Measurements from ENCODE around the gene FABP7. TPM values are rescaled to one million over a fixed set of nuclear protein-coding genes. Genes with fewer than 3 reads are reported as not detected.

The FABP7 gene
- total and polyA plus RNA-seq, 4 donors = 0.03 to 10.4 TPM; not detected in 2

DNA sequence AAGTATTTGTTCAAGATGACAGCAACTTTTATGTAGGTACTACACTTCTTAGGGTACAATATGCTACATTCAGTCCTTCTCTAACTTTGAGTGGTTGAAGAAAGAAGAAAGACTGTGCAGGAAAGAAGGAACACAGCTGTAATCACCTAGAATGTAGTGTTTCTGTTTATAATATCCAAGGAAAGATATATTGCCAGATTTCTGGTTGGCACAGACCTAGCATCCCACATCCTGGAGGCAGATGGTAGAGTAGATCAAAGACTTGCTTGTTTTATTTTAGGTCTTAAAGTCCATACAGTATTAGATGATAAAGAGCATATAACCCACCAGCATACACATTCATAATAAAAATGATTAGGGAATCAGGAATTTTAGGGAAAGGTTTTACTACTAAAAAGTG lies 13.3 kb upstream of the FABP7 start:
- TF ChIP-seq, protein P1, sequence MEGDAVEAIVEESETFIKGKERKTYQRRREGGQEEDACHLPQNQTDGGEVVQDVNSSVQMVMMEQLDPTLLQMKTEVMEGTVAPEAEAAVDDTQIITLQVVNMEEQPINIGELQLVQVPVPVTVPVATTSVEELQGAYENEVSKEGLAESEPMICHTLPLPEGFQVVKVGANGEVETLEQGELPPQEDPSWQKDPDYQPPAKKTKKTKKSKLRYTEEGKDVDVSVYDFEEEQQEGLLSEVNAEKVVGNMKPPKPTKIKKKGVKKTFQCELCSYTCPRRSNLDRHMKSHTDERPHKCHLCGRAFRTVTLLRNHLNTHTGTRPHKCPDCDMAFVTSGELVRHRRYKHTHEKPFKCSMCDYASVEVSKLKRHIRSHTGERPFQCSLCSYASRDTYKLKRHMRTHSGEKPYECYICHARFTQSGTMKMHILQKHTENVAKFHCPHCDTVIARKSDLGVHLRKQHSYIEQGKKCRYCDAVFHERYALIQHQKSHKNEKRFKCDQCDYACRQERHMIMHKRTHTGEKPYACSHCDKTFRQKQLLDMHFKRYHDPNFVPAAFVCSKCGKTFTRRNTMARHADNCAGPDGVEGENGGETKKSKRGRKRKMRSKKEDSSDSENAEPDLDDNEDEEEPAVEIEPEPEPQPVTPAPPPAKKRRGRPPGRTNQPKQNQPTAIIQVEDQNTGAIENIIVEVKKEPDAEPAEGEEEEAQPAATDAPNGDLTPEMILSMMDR (IDR thresholded peaks at IDR 0.05; ENCODE audit: control extremely low read depth, extremely low read depth) = no peak
- Histone ChIP-seq H3K36me3 (ENCODE audit: control insufficient read depth in 4 of 4, insufficient read depth in 4 of 4, low read length in 4 of 4) (no peaks in the 10 kb centered on the region), H3K9me3 (ENCODE audit: control insufficient read depth in 4 of 4, insufficient read depth in 3 of 4, low read length in 3 of 4) (no peaks in the 10 kb centered on the region), H3K4me3 (no peak overlapping the region), H3K9ac (ENCODE audit: insufficient read depth in 1 of 2, low read length in 2 of 2) (no peak overlapping the region), H3K27ac (ENCODE audit: low read depth in 1 of 2, low read length in 1 of 2) (no peak overlapping the region), H3K4me1 (ENCODE audit: control insufficient read depth in 5 of 5, insufficient read depth in 5 of 5, low read length in 5 of 5) (peaks cover 0 to 8% (median 0%) of the 10 kb centered on the region in 5 donors), H3K27me3 (ENCODE audit: control insufficient read depth in 3 of 3, insufficient read depth in 3 of 3, low read length in 2 of 3) (no peaks in the 10 kb centered on the region)
- DNase-seq (no peak), ATAC-seq (ENCODE audit: insufficient read depth, low FRiP score) (no peak)

DNA sequence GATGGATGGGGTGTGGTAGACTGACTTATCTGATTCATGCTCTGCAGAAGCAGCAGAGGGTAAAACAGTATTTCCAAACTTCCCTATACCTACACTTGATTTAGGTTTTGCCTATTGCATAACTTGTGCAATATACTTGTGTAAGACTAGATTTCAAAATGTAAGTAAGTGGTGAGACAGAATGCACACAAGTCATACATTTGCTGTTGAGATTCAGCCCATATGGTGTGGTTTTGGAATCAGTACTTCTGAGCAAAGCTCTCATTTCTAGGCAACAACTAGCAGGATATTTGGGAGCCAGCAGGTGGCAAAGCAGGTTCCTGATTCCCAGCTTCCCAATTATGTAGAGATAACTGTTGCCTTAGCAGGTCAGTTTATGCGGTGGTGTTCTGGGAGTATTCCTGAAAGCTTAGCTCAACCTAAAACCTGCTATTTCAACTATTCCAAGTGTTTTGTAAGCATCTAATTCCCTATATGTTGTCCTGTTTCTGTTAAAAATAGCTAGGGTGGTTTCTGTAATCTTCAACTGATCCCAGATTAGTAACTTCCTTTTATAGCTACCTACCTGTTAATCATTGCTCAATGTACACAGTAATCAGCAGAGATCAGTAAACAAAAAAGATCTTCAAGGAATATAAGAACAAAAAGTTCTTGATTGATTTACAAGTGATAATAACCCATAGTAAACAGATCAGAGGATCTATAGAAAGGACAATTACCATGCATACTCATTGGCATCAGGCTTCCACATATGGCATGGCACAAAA lies 8.5 kb upstream of the FABP7 start:
- no peak for ATAC-seq (ENCODE audit: insufficient read depth, low FRiP score)

DNA sequence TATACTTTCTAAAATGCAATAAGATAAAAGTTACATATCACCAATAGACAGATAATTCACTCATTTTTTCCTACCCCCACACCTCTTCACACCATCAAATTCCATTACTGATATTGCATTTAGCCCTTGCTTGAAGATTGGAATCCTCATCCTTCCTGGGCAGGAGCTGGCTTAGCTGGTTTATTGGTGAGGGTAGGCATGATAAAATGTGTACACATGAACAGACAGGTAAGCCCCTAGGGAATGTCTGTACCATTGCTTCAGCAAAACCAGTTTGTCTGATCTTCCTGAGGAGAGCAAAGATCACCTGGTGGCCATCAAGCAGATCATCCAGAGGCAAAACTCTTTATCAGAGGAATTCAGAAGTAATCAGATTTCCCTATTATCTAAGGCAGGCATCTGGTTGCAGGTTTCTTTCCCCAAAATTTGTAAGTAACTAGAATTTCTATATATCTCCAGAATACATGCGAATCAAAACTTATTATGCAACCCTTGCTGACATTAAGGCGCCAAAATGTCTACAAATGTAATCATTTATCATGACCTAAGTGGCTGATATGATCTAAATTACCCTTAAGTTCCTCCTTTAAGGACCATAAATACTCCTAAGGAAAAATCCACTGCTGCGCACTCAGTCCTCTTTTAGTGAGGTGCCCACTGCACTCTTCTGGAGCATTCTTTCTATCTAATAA lies 6.6 kb upstream of the FABP7 start:
- Histone ChIP-seq H3K36me3 (ENCODE audit: control insufficient read depth in 4 of 4, insufficient read depth in 4 of 4, low read length in 4 of 4) (no peaks in the 10 kb centered on the region), H3K9ac (ENCODE audit: insufficient read depth in 1 of 2, low read length in 2 of 2) (no peak overlapping the region), H3K9me3 (ENCODE audit: control insufficient read depth in 4 of 4, insufficient read depth in 3 of 4, low read length in 3 of 4) (no peaks in the 10 kb centered on the region), H3K4me1 (ENCODE audit: control insufficient read depth in 5 of 5, insufficient read depth in 5 of 5, low read length in 5 of 5) (peaks cover 0 to 8% (median 0%) of the 10 kb centered on the region in 5 donors), H3K27ac (ENCODE audit: low read depth in 1 of 2, low read length in 1 of 2) (no peak overlapping the region), H3K4me3 (no peak overlapping the region), H3K27me3 (ENCODE audit: control insufficient read depth in 3 of 3, insufficient read depth in 3 of 3, low read length in 2 of 3) (no peaks in the 10 kb centered on the region)
- ATAC-seq (ENCODE audit: insufficient read depth, low FRiP score) (no peak), DNase-seq (no peak)
- WGBS, 2 donors = 73 to 82% methylated on average over 3 of the region's 3 CpGs
- TF ChIP-seq, protein P1 (IDR thresholded peaks at IDR 0.05; ENCODE audit: control extremely low read depth, extremely low read depth) = no peak

More for the DNA sequence above, 8.5 kb upstream of the FABP7 start:
- Histone ChIP-seq H3K36me3 (ENCODE audit: control insufficient read depth in 4 of 4, insufficient read depth in 4 of 4, low read length in 4 of 4) (no peaks in the 10 kb centered on the region), H3K9me3 (ENCODE audit: control insufficient read depth in 4 of 4, insufficient read depth in 3 of 4, low read length in 3 of 4) (no peaks in the 10 kb centered on the region), H3K27ac (ENCODE audit: low read depth in 1 of 2, low read length in 1 of 2) (no peak overlapping the region), H3K4me1 (ENCODE audit: control insufficient read depth in 5 of 5, insufficient read depth in 5 of 5, low read length in 5 of 5) (peaks cover 0 to 8% (median 0%) of the 10 kb centered on the region in 5 donors), H3K27me3 (ENCODE audit: control insufficient read depth in 3 of 3, insufficient read depth in 3 of 3, low read length in 2 of 3) (no peaks in the 10 kb centered on the region), H3K9ac (ENCODE audit: insufficient read depth in 1 of 2, low read length in 2 of 2) (no peak overlapping the region), H3K4me3 (no peak overlapping the region)
- WGBS, 2 donors = 39 to 57% methylated on average over 1 of the region's 1 CpG
- TF ChIP-seq, protein P1 (IDR thresholded peaks at IDR 0.05; ENCODE audit: control extremely low read depth, extremely low read depth) = no peak
- peak in 2 of 3 donors; percentile 48 to 76 for DNase-seq
